ENCODE results near the gene KRTAP10-12.
A peak's percentile ranks its signal among the peaks of the same experiment; 100 is the strongest.

KRTAP10-12 gene

GRCh38 chr21:44712203-44713028, 15.4 kb downstream of the KRTAP10-12 start:
- Histone ChIP-seq H3K4me3 (ENCODE audit: low read length in 2 of 2) (no peak overlapping the region), H2BK120ac (ENCODE audit: low read depth, low read length) (no peak overlapping the region), H3K4me2 (ENCODE audit: insufficient read depth, low read length, poor library complexity, severe bottlenecking) (no peak overlapping the region), H3K27me3 (ENCODE audit: control insufficient read depth in 3 of 3, insufficient read depth in 3 of 3, low read depth in 1 of 3, low read length in 3 of 3) (peaks cover 47 to 87% (median 65%) of the 10 kb centered on the region in 3 experiments), H3K14ac (ENCODE audit: low read length) (no peak overlapping the region), H2AK5ac (ENCODE audit: low read depth, low read length) (no peak overlapping the region), H3K27ac (replicated peaks; ENCODE audit: low read length) (no peak overlapping the region), H2BK15ac (ENCODE audit: low read length) (no peak overlapping the region), H3K9me3 (replicated peaks in 1 of 2; ENCODE audit: control insufficient read depth in 2 of 2, insufficient read depth in 1 of 2, low read depth in 1 of 2, low read length in 2 of 2) (no peaks in the 10 kb centered on the region), H3K4me1 (ENCODE audit: control insufficient read depth in 2 of 2, insufficient read depth in 1 of 2, low read depth in 1 of 2, low read length in 2 of 2) (peaks cover 13 to 23% of the 10 kb centered on the region in 2 donors), H3K4ac (ENCODE audit: low read length) (no peak overlapping the region), H3K79me1 (ENCODE audit: low read depth, low read length) (no peaks in the 10 kb centered on the region), H3K36me3 (replicated peaks in 1 of 2; ENCODE audit: control insufficient read depth in 2 of 2, insufficient read depth in 2 of 2, low read length in 2 of 2) (no peaks in the 10 kb centered on the region), H3K18ac (ENCODE audit: low read length) (peak overlapping the region; percentile 58), H3K23ac (ENCODE audit: low read depth, low read length, poor library complexity) (no peak overlapping the region), H4K91ac (ENCODE audit: low read depth, low read length, poor library complexity) (no peak overlapping the region), H2BK5ac (ENCODE audit: low read length) (no peak overlapping the region), H4K8ac (ENCODE audit: low read depth, low read length) (no peak overlapping the region), H2BK12ac (ENCODE audit: low read length) (no peak overlapping the region), H2AFZ (ENCODE audit: low read length) (no peak overlapping the region), H3K9ac (ENCODE audit: low read depth, low read length, poor library complexity) (no peak overlapping the region)
- no peak for DNase-seq (ENCODE audit: low spot score)
- WGBS, 2 donors (ENCODE audit: extremely low coverage in 2 of 2, insufficient read length in 2 of 2, insufficient replicate concordance in 1 of 2) = no CpG with 5 or more reads among the region's 22 CpGs

GRCh38 chr21:44713130-44713529, 16.2 kb downstream of the KRTAP10-12 start:
- no CpG with 5 or more reads among the region's 9 CpGs for WGBS, 2 donors (ENCODE audit: extremely low coverage in 2 of 2, insufficient read length in 2 of 2, insufficient replicate concordance in 1 of 2)
- H3K4ac ChIP-seq (ENCODE audit: low read length) = no peak overlapping the region
- H4K8ac ChIP-seq (ENCODE audit: low read depth, low read length) = no peak overlapping the region
- no peak overlapping the region for H3K9ac ChIP-seq (ENCODE audit: low read depth, low read length, poor library complexity)
- peaks cover 10 to 17% of the 10 kb centered on the region in 2 donors for H3K4me1 ChIP-seq (ENCODE audit: control insufficient read depth in 2 of 2, insufficient read depth in 1 of 2, low read depth in 1 of 2, low read length in 2 of 2)
- H2BK12ac ChIP-seq (ENCODE audit: low read length) = no peak overlapping the region
- no peak overlapping the region for H2AFZ ChIP-seq (ENCODE audit: low read length)
- no peak for DNase-seq (ENCODE audit: low spot score)
- H3K79me1 ChIP-seq (ENCODE audit: low read depth, low read length) = no peaks in the 10 kb centered on the region
- H3K4me3 ChIP-seq (ENCODE audit: low read length in 2 of 2) = no peak overlapping the region
- no peak overlapping the region for H2BK120ac ChIP-seq (ENCODE audit: low read depth, low read length)
- H3K27ac ChIP-seq (replicated peaks; ENCODE audit: low read length) = no peak overlapping the region
- H2BK15ac ChIP-seq (ENCODE audit: low read length) = no peak overlapping the region
- no peak overlapping the region for H3K23ac ChIP-seq (ENCODE audit: low read depth, low read length, poor library complexity)
- peaks cover 42 to 80% (median 58%) of the 10 kb centered on the region in 3 experiments for H3K27me3 ChIP-seq (ENCODE audit: control insufficient read depth in 3 of 3, insufficient read depth in 3 of 3, low read depth in 1 of 3, low read length in 3 of 3)
- H2AK5ac ChIP-seq (ENCODE audit: low read depth, low read length) = no peak overlapping the region
- H3K14ac ChIP-seq (ENCODE audit: low read length) = no peak overlapping the region
- no peaks in the 10 kb centered on the region for H3K9me3 ChIP-seq (replicated peaks in 1 of 2; ENCODE audit: control insufficient read depth in 2 of 2, insufficient read depth in 1 of 2, low read depth in 1 of 2, low read length in 2 of 2)
- H4K91ac ChIP-seq (ENCODE audit: low read depth, low read length, poor library complexity) = no peak overlapping the region
- peak overlapping the region; percentile 27 for H3K18ac ChIP-seq (ENCODE audit: low read length)
- no peaks in the 10 kb centered on the region for H3K36me3 ChIP-seq (replicated peaks in 1 of 2; ENCODE audit: control insufficient read depth in 2 of 2, insufficient read depth in 2 of 2, low read length in 2 of 2)
- H2BK5ac ChIP-seq (ENCODE audit: low read length) = no peak overlapping the region
- no peak overlapping the region for H3K4me2 ChIP-seq (ENCODE audit: insufficient read depth, low read length, poor library complexity, severe bottlenecking)

GRCh38 chr21:44713846-44714245, 16.9 kb downstream of the KRTAP10-12 start:
- H3K4me1 ChIP-seq (ENCODE audit: control insufficient read depth in 2 of 2, insufficient read depth in 1 of 2, low read depth in 1 of 2, low read length in 2 of 2) = peaks cover 6 to 11% of the 10 kb centered on the region in 2 donors

GRCh38 chr21:44714905-44715304, 17.9 kb downstream of the KRTAP10-12 start:
- Histone ChIP-seq H4K91ac (ENCODE audit: low read depth, low read length, poor library complexity) (no peak overlapping the region), H2AK5ac (ENCODE audit: low read depth, low read length) (no peak overlapping the region), H3K79me1 (ENCODE audit: low read depth, low read length) (no peaks in the 10 kb centered on the region), H3K9ac (ENCODE audit: low read depth, low read length, poor library complexity) (no peak overlapping the region), H2AFZ (ENCODE audit: low read length) (no peak overlapping the region), H3K23ac (ENCODE audit: low read depth, low read length, poor library complexity) (no peak overlapping the region), H2BK120ac (ENCODE audit: low read depth, low read length) (no peak overlapping the region), H3K18ac (ENCODE audit: low read length) (no peak overlapping the region), H3K4me3 (ENCODE audit: low read length in 2 of 2) (no peak overlapping the region), H3K27me3 (ENCODE audit: control insufficient read depth in 3 of 3, insufficient read depth in 3 of 3, low read depth in 1 of 3, low read length in 3 of 3) (peaks cover 25 to 76% (median 40%) of the 10 kb centered on the region in 3 experiments), H3K14ac (ENCODE audit: low read length) (no peak overlapping the region), H4K8ac (ENCODE audit: low read depth, low read length) (no peak overlapping the region), H2BK15ac (ENCODE audit: low read length) (no peak overlapping the region), H2BK12ac (ENCODE audit: low read length) (no peak overlapping the region), H3K9me3 (replicated peaks in 1 of 2; ENCODE audit: control insufficient read depth in 2 of 2, insufficient read depth in 1 of 2, low read depth in 1 of 2, low read length in 2 of 2) (no peaks in the 10 kb centered on the region), H3K4ac (ENCODE audit: low read length) (no peak overlapping the region), H2BK5ac (ENCODE audit: low read length) (no peak overlapping the region), H3K4me2 (ENCODE audit: insufficient read depth, low read length, poor library complexity, severe bottlenecking) (no peak overlapping the region), H3K4me1 (ENCODE audit: control insufficient read depth in 2 of 2, insufficient read depth in 1 of 2, low read depth in 1 of 2, low read length in 2 of 2) (peaks cover 3 to 6% of the 10 kb centered on the region in 2 donors), H3K36me3 (replicated peaks in 1 of 2; ENCODE audit: control insufficient read depth in 2 of 2, insufficient read depth in 2 of 2, low read length in 2 of 2) (no peaks in the 10 kb centered on the region), H3K27ac (replicated peaks; ENCODE audit: low read length) (no peak overlapping the region)
- DNase-seq (ENCODE audit: low spot score) = no peak
- no CpG with 5 or more reads among the region's 8 CpGs for whole genome bisulfite sequencing, 2 donors (ENCODE audit: extremely low coverage in 2 of 2, insufficient read length in 2 of 2, insufficient replicate concordance in 1 of 2)

More at GRCh38 chr21:44713846-44714245, 16.9 kb downstream of the KRTAP10-12 start:
- Histone ChIP-seq H3K14ac (ENCODE audit: low read length) (no peak overlapping the region), H3K23ac (ENCODE audit: low read depth, low read length, poor library complexity) (no peak overlapping the region), H3K9ac (ENCODE audit: low read depth, low read length, poor library complexity) (no peak overlapping the region), H3K18ac (ENCODE audit: low read length) (no peak overlapping the region), H3K4me2 (ENCODE audit: insufficient read depth, low read length, poor library complexity, severe bottlenecking) (no peak overlapping the region), H3K36me3 (replicated peaks in 1 of 2; ENCODE audit: control insufficient read depth in 2 of 2, insufficient read depth in 2 of 2, low read length in 2 of 2) (no peaks in the 10 kb centered on the region), H3K27ac (replicated peaks; ENCODE audit: low read length) (no peak overlapping the region), H2BK15ac (ENCODE audit: low read length) (no peak overlapping the region), H4K91ac (ENCODE audit: low read depth, low read length, poor library complexity) (no peak overlapping the region), H3K9me3 (replicated peaks in 1 of 2; ENCODE audit: control insufficient read depth in 2 of 2, insufficient read depth in 1 of 2, low read depth in 1 of 2, low read length in 2 of 2) (no peaks in the 10 kb centered on the region), H3K27me3 (ENCODE audit: control insufficient read depth in 3 of 3, insufficient read depth in 3 of 3, low read depth in 1 of 3, low read length in 3 of 3) (peaks cover 35 to 78% (median 50%) of the 10 kb centered on the region in 3 experiments), H2BK120ac (ENCODE audit: low read depth, low read length) (no peak overlapping the region), H2AFZ (ENCODE audit: low read length) (no peak overlapping the region), H4K8ac (ENCODE audit: low read depth, low read length) (no peak overlapping the region), H2AK5ac (ENCODE audit: low read depth, low read length) (no peak overlapping the region), H2BK5ac (ENCODE audit: low read length) (no peak overlapping the region), H2BK12ac (ENCODE audit: low read length) (no peak overlapping the region), H3K4ac (ENCODE audit: low read length) (no peak overlapping the region), H3K79me1 (ENCODE audit: low read depth, low read length) (no peaks in the 10 kb centered on the region), H3K4me3 (ENCODE audit: low read length in 2 of 2) (no peak overlapping the region)
- DNase-seq (ENCODE audit: low spot score) = no peak
- no CpG with 5 or more reads among the region's 10 CpGs for WGBS, 2 donors (ENCODE audit: extremely low coverage in 2 of 2, insufficient read length in 2 of 2, insufficient replicate concordance in 1 of 2)

All from neuronal stem cell (in vitro differentiated cells).